GM19239 (cell line): ENCODE measurements around the gene C2CD5.

Experiments
- DNase-seq: peaks from one replicate; pipeline ENCODE4 v3.0.0; 2011; ENCODE audit warnings: low spot score; ENCODE audit not compliant: insufficient read length
- FAIRE-seq: peaks from 2 replicates; lab custom pipeline; 2011; peaks lifted over from hg19 to GRCh38; lab: Jason Lieb, UNC

Gene C2CD5

GRCh38 chr12:22431693-22432251 is 112.6 kb downstream of the C2CD5 start:
- FAIRE-seq, result peak; percentile 47
- no peak for DNase-seq

- no peak for FAIRE-seq
- DNase-seq, result no peak
These were observed 127.5 kb downstream of the C2CD5 start for GRCh38 chr12:22416801-22417200.

- no peak for DNase-seq
- FAIRE-seq, result no peak
These were observed 128.7 kb downstream of the C2CD5 start for GRCh38 chr12:22415342-22416309.

- DNase-seq (no peak), FAIRE-seq (no peak)
These were observed 129.6 kb downstream of the C2CD5 start for GRCh38 chr12:22414742-22415141.

- FAIRE-seq, result no peak
- no peak for DNase-seq
These were observed 130.8 kb downstream of the C2CD5 start for GRCh38 chr12:22413592-22413991.

- no peak for FAIRE-seq
These were observed 131.8 kb downstream of the C2CD5 start for GRCh38 chr12:22412581-22412980.

GRCh38 chr12:22410486-22410885 is 133.9 kb downstream of the C2CD5 start:
- FAIRE-seq (no peak), DNase-seq (no peak)

More at GRCh38 chr12:22412581-22412980, 131.8 kb downstream of the C2CD5 start:
- DNase-seq, result no peak

GRCh38 chr12:22409377-22410164 is 134.8 kb downstream of the C2CD5 start:
- DNase-seq, result peak; percentile 26
- peak; percentile 95 for FAIRE-seq

GRCh38 chr12:22408610-22409376 is 135.5 kb downstream of the C2CD5 start:
- FAIRE-seq (no peak), DNase-seq (no peak)

- DNase-seq, result no peak
- no peak for FAIRE-seq
These were observed 136.9 kb downstream of the C2CD5 start for GRCh38 chr12:22407397-22407796.

- no peak for DNase-seq
- peak; percentile 77 for FAIRE-seq
These were observed 137.7 kb downstream of the C2CD5 start for GRCh38 chr12:22406627-22407026.

GRCh38 chr12:22399464-22400180 is 144.7 kb downstream of the C2CD5 start:
- FAIRE-seq (no peak), DNase-seq (no peak)
